Endothelial cell (in vitro differentiated cells): Measurements from ENCODE around the gene MEX3D. TPM values are rescaled to one million over a fixed set of nuclear protein-coding genes. Genes with fewer than 3 reads are reported as not detected.
A peak's percentile ranks its signal among the peaks of the same experiment; 100 is the strongest.
"Not testable (repeated sequence)": the region's sequence is repeated elsewhere in the genome, so short reads cannot be mapped to it uniquely, and the experiment has no call there.

Experiments used
- DNase-seq: peaks from one replicate; pipeline ENCODE4 v3.0.0; 2021; ENCODE audit warnings: low spot score
- H3K27ac Mint-ChIP-seq: one replicate; pipeline ENCODE4 v1.8.0; 2021; ENCODE audit warnings: mixed read lengths, inconsistent platforms; ENCODE audit not compliant: unreplicated experiment
- H3K27me3 Mint-ChIP-seq: one replicate; pipeline ENCODE4 v1.8.0; 2021; ENCODE audit warnings: mild to moderate bottlenecking, moderate library complexity, mixed read lengths, inconsistent platforms; ENCODE audit not compliant: unreplicated experiment
- H3K36me3 Mint-ChIP-seq: one replicate; pipeline ENCODE4 v1.8.0; 2021; ENCODE audit warnings: mild to moderate bottlenecking, low read depth, mixed read lengths, inconsistent platforms; ENCODE audit not compliant: unreplicated experiment
- H3K4me1 Mint-ChIP-seq: one replicate; pipeline ENCODE4 v1.8.0; 2021; ENCODE audit warnings: mild to moderate bottlenecking, mixed read lengths, inconsistent platforms; ENCODE audit not compliant: unreplicated experiment
- H3K4me3 Mint-ChIP-seq: one replicate; pipeline ENCODE4 v1.8.0; 2021; ENCODE audit warnings: mild to moderate bottlenecking, mixed read lengths, inconsistent platforms; ENCODE audit not compliant: unreplicated experiment
- H3K9me3 Mint-ChIP-seq: one replicate; pipeline ENCODE4 v1.8.0; 2021; ENCODE audit warnings: mixed read lengths, inconsistent platforms; ENCODE audit not compliant: unreplicated experiment
- CTCF ChIP-seq: fragments of 200-600 bp; sonication (generic); IDR thresholded peaks from one replicate; pipeline ENCODE4 v1.5.0; 2021; ENCODE audit warnings: antibody characterized with exemption; ENCODE audit not compliant: unreplicated experiment
- total RNA-seq: library from RNA; stranded (reverse); fragmentation: NEBNext Ultra II Directional; extraction: Animal tissue kit (Norgen Biotek cat#: 25700); gene quantifications from one replicate; pipeline ENCODE4 v1.2.1, GENCODE V29; 2021; ENCODE audit not compliant: unreplicated experiment

MEX3D gene
- total RNA-seq, 1 donor from 2014 or later: 73.4 TPM

- no peaks in the 10 kb centered on the region for H3K4me1 Mint-ChIP-seq
- H3K27ac Mint-ChIP-seq: no peak overlapping the region
- no peaks in the 10 kb centered on the region for H3K36me3 Mint-ChIP-seq
- TF ChIP-seq CTCF: no peak
- no peaks in the 10 kb centered on the region for H3K9me3 Mint-ChIP-seq
- H3K4me3 Mint-ChIP-seq: peak overlapping the region; percentile 60
- H3K27me3 Mint-ChIP-seq: peaks cover 7% of the 10 kb centered on the region
- DNase-seq: no peak
Observed at GRCh38 chr19:1540365-1540925, 27.7 kb downstream of the MEX3D start.

- H3K27ac Mint-ChIP-seq, H3K9me3 Mint-ChIP-seq, H3K4me1 Mint-ChIP-seq, H3K36me3 Mint-ChIP-seq, DNase-seq, H3K4me3 Mint-ChIP-seq, H3K27me3 Mint-ChIP-seq: not testable (repeated sequence)
Observed at GRCh38 chr19:1539749-1540148, 28.4 kb downstream of the MEX3D start.

GRCh38 chr19:1538978-1539377 is 29.1 kb downstream of the MEX3D start:
- H3K27ac Mint-ChIP-seq: no peak overlapping the region
- no peak for TF ChIP-seq CTCF
- no peaks in the 10 kb centered on the region for H3K36me3 Mint-ChIP-seq
- no peaks in the 10 kb centered on the region for H3K9me3 Mint-ChIP-seq
- H3K4me3 Mint-ChIP-seq: no peak overlapping the region
- peaks cover 5% of the 10 kb centered on the region for H3K27me3 Mint-ChIP-seq
- no peak for DNase-seq
- no peaks in the 10 kb centered on the region for H3K4me1 Mint-ChIP-seq

- not testable (repeated sequence) for H3K36me3 Mint-ChIP-seq, H3K27me3 Mint-ChIP-seq, DNase-seq, H3K27ac Mint-ChIP-seq, H3K4me3 Mint-ChIP-seq, H3K9me3 Mint-ChIP-seq, H3K4me1 Mint-ChIP-seq
Observed at GRCh38 chr19:1535699-1536098, 32.4 kb downstream of the MEX3D start.

- peaks cover 3% of the 10 kb centered on the region for H3K27me3 Mint-ChIP-seq
- no peaks in the 10 kb centered on the region for H3K4me1 Mint-ChIP-seq
- H3K9me3 Mint-ChIP-seq: no peaks in the 10 kb centered on the region
- no peak overlapping the region for H3K4me3 Mint-ChIP-seq
- TF ChIP-seq CTCF: no peak
- no peak for DNase-seq
- no peaks in the 10 kb centered on the region for H3K36me3 Mint-ChIP-seq
- no peak overlapping the region for H3K27ac Mint-ChIP-seq
Observed at GRCh38 chr19:1534972-1535371, 33.2 kb downstream of the MEX3D start.

- peaks cover 4% of the 10 kb centered on the region for H3K27me3 Mint-ChIP-seq
- no peaks in the 10 kb centered on the region for H3K9me3 Mint-ChIP-seq
- H3K36me3 Mint-ChIP-seq: no peaks in the 10 kb centered on the region
- TF ChIP-seq CTCF: no peak
- no peak overlapping the region for H3K4me3 Mint-ChIP-seq
- no peaks in the 10 kb centered on the region for H3K4me1 Mint-ChIP-seq
- H3K27ac Mint-ChIP-seq: no peak overlapping the region
- DNase-seq: no peak
Observed at GRCh38 chr19:1533510-1534150, 34.5 kb downstream of the MEX3D start.
